NCI-H2029 treated with DMSO at 0.1 percent for 48 hours (cell line): ENCODE data around the gene NRXN2.

ENCODE experiments used
- DNase-seq: peaks from one replicate; lab custom pipeline; 2025; lab: John Stamatoyannopoulos, UW

The NRXN2 gene

DNA sequence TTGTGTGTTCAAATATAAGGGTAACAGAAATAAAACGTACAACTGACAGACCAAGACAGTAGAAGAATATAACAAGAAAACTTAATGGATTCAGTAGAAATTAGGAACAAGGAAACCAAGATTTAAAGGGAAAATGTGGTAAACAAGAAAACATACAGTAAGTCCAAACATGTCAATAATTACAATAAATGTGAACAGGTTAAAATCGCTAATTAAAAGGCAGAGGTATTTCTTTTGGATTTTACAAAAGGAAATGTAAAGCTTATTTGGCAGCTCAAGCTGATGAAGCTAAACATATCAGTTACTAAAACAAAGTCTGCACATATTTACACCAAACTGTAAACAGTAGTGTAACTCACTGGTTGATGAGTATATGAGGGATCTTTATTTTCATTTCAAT lies 134.3 kb downstream of the NRXN2 start:
- no peak for DNase-seq

DNA sequence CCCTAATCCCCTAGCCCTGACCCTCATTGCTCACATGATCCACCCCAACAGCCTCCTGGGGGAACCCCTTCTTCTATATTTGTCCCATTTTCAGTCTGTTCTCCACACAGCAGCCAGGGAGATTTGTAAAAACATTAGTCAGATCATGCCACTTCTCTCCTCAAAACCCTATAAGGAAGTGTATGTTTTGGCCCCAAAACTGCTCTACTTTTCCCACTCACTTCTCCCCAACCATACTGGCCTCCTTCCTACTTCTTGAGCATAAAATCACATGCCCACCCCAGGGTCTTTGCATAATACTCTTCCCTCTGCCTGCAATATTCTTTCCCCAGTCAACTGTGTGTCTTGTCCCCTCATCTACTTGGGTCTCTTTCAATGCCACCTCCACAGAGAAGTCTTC lies 136.6 kb downstream of the NRXN2 start:
- DNase-seq: no peak

DNA sequence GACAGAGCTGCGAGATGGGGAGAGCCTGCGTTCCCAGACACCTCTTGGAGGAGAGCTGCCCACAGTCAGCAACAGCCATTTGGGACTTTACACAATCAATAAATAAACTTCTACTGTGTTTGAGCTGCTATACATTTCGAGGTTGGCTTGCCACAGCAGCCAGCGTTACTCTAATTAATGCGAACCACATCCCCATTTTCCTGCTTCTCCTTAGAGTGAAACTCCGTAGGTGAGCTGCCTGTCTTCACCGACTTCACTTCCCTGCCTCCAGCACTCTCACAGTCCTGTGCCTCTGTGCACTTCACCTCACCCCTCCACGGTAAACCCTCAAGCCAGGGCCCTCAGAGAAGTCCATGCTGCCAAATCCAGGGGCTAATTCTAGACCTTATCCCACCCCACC lies 137.8 kb downstream of the NRXN2 start:
- no peak for DNase-seq

DNA sequence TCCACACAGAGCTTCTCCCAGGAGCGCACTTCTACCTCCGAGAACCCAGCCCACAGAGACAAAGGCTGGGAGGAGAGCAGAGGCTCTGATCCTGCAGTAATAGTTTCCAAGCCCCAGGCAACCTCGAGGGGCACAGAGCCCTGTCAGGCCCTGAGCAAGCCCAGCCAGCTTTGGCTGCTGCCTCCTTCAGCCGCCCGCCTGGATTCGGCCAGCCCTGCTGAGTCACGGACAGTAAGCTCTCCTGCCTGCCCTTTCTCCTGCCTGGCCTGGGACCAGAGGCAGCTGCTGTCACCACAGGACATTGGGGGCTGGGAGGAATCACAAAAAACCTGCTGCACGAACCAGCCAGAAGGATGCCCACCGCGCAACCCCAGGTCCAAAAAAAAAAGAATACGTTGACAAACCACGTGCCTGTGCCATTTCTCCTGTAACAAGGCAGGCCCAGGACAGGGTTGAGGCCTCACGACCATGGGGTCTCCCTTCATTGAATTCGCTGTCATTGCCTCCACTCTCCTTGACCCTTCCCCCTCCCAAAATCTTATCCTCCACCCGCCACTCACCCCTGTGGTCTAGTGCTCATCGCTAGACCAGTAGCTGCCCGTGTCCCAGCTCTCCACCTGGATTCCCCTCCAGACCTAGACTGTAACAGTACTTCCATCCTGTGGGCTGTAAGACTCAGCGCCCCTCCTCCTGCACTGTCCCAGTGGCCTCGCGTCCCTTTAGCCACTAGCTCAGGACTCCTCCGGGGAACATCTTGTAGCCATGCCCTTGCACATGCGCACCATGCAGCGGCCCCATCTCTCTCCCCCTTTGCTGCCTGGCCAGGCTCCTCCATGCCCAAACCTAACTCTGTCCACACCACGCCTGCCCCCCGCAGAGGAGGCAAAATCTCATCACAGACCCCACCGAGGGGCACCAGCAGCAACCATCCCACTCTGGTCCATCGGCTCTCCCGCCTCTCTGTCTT lies 139.4 kb downstream of the NRXN2 start:
- no peak for DNase-seq

DNA sequence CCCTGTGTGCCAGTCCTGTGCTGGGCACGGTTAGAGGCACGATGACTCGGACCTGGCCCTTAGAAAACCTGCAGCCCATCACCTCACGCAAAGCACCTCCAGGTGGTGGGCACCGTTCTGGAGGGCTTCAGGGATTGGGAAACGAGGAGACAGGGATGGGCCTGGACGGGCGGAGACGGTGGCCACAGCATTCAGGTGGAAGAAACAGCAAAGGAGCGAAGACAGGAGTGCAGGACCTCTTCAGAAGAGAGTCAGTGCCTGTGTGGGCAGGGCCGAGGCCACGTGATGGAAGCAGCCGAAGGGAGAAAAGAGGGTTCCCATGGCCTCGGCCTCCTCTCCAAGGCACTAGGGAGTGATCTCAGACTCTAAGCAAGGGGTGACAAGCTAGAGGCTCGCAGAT lies 140.1 kb downstream of the NRXN2 start:
- no peak for DNase-seq

DNA sequence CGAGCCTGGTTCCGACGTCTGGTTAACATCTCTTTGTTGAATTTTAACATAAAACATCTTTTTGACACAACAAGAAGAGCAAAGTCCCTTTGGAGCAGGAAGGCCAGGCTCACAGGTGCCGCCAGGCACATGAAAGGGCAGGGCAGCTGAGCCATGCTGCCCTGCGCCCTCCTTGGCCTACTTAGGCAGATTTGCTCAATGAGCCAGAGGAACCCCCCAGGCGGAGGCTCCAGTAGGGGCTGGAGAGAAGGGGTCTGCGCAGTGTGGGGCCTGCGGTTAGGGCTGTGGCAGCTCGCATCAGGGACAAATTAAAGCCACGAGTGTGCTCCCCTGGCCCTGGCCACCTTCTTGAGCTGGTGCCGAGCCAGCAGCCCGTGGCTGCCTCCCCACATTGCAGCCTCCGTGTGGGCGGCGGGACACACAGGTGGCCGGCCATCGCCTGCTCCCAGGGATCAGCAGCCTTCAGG lies 141.9 kb downstream of the NRXN2 start:
- no peak for DNase-seq

DNA sequence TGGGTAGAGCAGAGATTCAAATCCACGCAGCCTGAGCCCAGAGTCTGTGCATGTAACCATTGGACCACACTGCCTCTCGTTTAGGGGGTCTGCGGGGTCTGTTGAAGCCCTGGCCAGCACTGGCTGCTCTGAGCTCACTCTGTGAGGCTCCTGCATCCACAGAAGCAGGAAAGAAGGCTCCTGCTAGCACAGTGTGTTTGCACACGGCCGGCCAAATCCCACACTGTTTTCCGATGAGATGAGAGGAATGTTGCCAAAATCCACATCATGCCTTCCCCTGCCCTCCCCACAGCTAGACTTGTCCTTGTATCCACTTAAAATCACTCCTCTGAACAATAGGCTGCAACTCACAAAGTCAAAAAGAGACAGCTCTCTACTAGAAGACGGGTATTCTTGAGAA lies 142.6 kb downstream of the NRXN2 start:
- no peak for DNase-seq

DNA sequence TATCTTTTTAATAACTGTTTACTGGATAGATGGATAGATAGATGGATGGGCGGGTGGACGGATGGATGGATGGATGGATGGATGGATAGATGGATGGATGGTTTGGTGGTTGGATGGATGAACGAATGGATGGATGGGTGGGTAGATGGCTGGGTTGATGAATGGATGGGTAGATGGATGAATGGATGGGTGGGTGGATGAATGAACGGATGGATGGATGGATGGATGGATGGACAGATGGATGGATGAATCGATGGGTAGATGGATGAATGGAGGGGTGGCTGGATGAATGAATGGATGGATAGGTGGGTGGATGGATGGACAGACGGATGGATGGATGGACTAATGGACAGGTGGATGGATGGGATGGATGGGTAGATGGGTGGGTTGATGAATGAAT lies 145.8 kb downstream of the NRXN2 start:
- no peak for DNase-seq

DNA sequence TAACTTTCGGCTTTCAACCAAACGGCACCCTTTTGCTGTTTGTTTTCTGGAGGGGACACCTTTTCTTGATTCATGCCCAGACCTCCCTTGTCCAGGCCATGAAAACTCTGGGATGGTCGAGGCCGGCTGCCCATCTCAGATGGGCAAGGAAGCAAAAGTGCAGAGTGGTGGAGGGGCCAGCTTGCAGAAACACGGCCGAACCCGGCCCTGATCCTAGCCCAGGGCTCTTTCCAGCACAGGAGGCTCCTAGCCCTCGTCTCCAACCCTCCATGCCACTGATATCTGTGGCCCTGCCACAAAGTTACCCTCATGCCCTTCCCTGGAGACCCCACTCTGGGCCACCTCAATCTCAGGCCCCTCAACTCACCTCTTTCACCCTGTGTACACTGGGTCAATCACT lies 150.9 kb downstream of the NRXN2 start:
- DNase-seq: no peak

DNA sequence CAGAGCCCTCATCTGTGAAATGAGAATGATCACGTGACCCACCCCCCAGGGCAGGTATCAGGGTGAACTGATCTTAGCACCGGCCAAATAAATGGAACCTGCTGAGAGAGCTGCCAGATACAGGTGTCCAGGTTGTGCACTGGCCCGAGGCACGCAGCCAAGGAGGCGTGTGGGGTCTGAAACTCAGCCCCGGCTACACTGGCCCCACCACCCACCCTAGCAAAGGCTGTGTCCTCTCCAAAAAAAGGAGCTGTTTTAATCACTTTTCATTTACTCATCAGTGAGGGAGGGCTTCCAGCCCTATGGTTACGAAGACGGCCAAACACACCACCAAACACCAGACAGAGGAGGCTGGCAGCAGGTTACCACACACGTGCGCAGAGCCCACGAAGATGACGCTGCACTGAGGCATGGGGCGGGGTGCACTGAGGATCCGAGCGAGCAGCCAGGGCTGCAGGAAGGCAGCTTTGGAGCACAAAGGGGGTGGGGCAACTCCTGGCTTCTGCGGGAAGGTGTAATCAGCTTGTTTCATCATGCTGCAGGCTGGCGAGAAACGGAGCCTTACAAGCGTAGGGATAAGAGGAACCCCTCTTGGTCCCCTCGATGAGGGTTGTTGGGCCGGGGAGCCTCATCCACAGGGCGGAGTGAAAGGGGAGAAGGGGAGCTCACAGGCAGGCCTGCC lies 151.4 kb downstream of the NRXN2 start:
- DNase-seq: no peak

DNA sequence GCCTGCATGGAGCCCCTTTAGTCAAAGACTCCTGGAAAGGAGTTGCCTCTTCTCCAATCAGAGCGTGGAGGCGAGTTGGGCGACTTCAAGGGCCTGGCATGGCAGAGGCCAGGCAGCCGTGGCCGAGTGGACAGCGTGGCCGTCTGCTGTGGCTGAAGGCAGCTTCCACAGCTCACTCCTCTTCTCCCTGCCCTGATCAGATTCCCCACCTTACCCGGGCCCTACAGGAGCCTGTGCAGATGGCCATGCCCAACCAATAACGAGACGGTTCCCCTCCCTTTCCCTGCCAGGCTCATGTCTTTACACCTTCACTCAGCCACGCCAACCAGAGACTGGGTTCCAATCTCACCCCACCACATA lies 152.0 kb downstream of the NRXN2 start:
- no peak for DNase-seq

DNA sequence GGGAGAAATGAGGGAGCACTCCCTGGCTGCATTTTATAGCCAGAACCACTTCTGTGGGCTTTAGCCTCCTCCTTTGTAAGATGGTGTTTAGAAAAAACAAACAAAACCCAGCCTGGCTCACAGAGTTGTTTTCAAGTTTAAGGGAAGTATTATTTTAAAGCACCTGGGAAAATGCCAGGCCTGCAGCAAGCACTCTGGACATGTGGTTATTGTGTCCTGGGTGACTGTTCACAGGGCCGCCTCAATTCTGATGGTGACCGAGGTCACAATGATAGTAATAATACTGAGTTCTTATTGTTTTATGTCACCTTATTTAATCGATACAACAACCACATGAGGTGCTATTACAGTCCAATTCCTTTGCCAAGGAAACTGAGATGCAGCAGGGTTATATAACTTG lies 152.7 kb downstream of the NRXN2 start:
- no peak for DNase-seq

DNA sequence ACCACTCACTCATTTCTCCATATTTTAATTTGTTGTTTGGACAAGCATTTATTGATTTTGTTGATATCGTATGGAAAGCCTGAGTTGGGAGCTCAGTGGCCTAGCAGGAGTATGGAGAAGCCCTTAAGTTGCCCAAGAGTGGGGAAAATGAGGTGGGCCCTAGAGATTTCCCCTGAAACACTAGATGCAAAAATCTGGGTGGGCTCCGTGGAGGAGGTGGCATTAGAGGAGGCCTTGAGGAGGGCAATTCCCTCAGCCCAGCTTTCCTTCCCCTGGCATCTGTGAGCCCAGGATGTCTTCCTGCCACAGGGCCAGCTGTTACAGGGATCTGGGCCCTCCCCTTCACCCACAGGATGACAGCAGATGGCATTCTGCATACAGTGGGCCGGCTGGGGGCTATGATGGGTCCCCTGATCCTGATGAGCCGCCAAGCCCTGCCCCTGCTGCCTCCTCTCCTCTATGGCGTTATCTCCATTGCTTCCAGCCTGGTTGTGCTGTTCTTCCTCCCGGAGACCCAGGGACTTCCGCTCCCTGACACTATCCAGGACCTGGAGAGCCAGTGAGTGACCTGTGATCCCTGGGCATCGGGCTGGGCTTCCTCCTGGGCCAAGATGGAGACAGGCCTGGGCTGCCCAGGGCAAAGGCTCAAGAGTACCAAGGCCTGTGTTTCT lies 153.6 kb downstream of the NRXN2 start:
- no peak for DNase-seq

DNA sequence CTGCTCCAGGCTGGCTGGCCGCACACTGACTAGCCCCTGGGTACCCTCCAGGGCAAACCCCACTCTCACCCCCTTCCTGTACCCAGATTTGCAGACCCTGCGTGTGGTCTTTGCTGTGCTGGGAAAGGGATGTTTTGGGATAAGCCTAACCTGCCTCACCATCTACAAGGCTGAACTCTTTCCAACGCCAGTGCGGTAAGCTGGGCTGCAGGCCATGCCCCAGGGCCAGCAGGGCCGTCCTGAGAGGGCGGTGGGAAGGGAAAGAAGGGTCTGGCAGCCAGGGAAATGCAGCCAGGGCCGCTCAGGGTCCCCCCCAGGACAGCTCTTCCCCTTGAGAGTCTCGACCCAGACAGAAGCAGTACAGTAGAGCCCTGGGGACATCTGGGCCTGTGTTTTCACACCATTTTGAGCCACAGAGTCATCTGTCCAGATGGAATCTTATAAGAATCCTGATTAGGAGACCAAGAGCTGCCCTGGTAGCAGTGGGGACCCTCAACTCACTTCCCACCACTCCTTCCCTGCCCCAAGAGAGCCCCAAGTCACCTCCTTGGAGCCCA lies 154.3 kb downstream of the NRXN2 start:
- no peak for DNase-seq

DNA sequence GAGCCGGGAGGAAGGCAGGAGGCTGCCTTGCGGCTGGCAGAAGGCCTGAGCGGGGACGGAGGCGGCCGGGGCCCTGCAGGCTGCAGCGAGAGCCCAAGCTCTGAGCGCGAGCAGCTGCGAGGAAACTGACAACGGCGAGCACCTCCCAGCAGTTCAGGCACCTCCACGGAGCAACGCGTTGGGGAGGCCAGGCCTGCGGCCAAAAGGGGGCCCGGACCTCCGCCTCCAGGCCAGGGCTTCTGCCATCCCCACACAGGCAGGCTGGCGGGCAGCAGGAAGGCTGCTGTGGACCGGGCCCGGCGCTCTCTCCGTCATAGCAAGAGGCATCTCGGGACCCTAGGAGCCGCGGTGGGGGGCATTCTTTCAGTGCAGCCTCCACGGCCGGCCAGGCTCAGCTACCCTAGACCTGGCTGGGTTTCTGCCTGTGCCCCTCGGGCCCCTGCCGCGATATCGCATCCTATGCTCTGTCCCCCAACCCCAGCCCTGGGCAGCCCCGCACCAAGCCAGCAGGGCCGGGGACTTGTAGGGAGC lies 154.9 kb downstream of the NRXN2 start:
- DNase-seq: no peak

DNA sequence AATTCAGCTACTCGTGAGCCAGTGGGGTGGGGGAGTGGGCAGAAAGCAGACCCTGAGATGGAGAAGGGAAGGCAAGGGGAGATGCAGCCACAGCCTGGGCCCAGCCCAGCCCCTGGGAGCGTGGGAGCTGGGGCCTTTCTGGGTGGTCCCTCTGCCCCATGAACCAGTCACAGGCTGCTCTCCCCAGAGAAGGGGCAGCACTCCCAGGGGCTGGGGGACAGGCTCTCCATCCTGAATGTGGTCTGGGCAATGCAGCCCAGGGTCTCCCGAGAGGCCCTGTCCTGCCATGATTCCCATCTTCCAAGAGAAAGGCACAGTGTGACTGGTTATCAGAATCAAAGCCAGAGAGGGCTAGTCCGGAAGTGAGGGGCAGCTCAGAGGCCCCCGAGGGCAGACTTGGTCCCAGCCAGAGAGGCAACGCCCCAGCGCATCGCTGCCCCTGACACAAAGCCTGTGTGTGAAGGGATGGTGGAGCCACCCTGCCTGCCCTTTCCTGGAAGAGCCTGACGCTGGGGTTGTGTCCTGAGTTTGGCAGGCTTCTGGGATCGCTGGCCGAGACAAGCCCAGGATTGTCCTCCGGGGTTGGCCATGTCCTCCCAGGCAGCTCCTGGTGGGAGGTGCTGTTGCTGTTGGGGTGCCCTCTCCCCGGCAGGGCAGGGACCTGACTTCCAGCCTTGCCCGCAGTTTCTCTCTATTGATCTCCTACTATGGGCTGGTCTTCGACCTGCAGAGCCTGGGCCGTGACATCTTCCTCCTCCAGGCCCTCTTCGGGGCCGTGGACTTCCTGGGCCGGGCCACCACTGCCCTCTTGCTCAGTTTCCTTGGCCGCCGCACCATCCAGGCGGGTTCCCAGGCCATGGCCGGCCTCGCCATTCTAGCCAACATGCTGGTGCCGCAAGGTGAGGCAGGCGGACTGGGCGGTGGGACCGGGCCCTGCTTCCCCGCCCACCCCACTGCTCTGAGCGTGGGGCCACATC lies 155.8 kb downstream of the NRXN2 start:
- DNase-seq: no peak

DNA sequence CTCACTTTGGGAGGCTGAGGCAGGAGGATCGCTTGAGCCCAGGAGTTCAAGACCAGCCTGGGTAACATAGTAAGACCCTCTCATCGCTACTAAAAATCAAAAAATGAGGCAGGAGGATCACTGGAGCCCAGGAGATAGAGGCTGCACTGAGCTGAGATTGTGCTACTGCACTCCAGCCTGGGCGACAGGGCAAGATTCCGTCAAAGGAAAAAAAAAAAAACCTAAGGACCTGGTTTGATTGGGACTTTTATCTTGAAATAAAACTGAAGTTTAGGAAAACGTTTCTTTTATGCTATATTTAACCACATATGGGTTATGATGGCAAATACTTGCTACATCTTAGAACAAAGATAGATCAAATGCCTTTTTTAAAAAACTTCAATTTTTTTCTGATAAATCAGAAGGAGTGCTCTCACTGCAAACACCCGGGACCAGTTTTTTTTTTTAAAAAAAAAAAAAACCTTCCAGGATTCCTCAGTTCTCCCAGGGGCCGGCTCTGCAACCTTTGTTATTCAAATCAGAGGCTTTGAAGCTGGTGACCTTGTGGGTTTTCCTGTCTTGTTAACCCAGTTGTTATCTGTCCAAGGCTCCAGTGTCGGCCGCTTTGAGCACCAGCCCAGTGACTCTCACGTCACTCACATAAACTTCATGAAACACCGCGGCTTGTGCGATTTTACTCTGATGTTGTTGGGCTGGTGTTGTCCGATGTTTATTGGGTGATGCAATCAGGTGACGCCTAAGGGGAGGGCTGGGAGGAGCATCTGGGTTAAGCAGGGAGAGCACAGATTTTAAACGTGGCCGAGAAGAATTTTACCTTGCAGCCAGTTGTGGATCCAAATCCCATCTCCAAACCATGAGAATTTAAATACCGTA lies 156.7 kb downstream of the NRXN2 start:
- DNase-seq: no peak

DNA sequence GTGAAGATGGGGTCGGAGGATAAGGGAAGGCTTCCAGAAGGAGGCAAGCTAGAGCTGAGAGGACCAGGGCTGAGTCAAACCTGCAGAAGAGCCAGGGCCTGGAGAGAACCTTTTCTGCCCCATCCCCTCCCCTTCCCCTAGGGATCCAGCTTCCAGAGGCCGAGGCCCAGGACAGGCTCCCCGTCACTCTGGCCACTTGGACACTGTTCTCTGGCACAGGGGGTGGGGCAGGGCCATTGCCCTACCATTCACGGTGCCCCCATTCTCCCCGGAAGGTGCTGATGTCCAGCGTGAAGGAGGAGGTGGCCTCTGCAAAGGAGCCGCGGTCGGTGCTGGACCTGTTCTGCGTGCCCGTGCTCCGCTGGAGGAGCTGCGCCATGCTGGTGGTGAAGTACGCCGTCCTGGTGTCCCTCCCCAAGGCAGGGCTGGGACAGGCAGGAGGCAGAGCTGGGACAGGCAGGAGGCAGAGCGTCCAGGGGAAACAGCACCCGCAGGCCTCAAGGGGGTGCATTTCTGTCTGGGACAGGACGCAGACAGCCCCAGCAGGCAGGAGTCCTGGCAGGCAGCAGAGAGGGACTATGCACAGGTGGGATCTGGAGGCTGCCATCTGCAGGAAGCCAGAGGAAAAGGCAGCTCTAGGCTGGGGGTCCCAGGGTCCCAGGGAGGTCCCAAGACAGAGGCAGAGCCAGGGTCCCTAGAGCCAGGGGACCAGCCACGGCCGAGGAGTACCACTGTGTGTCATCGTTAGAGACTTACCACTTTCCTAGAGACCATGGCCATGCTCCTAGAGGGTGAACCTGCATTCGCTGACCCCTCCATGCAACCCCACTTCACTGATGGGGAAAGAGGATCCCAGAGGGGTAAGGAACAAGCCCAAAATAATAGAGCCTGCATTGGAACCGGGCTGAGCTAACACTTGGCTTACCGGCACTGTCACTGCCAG lies 157.8 kb downstream of the NRXN2 start:
- DNase-seq: no peak

DNA sequence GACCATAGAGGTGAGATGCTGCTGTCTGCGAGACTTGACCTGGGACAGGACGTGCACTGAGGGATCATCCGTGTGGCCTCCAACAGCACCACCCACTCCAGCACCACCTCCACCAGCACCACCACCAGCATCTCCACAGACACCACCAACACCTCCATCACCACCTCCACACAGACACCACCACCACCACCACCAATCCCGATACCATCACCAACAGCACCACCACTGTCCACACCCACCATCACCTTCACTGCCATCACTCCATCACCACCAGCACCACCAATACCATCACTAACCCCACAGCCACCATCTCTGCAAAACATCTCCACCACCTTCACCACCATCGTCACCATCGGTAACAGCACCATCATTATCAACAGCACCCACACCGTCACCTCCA lies 158.6 kb downstream of the NRXN2 start:
- DNase-seq: no peak
